SH-SY5Y (cell line): Measurements from ENCODE around the gene TRIM26.

Experiments used
- GATA2 ChIP-seq: IDR thresholded peaks from 2 replicates; pipeline ENCODE4 v1.6.1; 2011; ENCODE audit warnings: mild to moderate bottlenecking, low read depth, low read length
- GATA3 ChIP-seq: IDR thresholded peaks from 2 replicates; pipeline ENCODE4 v1.6.1; 2011; ENCODE audit warnings: low read depth, mild to moderate bottlenecking, low read length, moderate library complexity

GRCh38 chr6:30154061-30154460 lies 59.1 kb downstream of the TRIM26 start:
- TF ChIP-seq GATA2 (no peak), GATA3 (no peak)
